Nephron (organoid): ENCODE data around the gene MMD.

ENCODE experiments used
- H3K27ac Mint-ChIP-seq, 3 experiments: 2 replicates each; pipeline ENCODE4 v1.8.0; 2020; ENCODE audit warnings: mixed read lengths in 3 of 3, mild to moderate bottlenecking in 2 of 3, moderate library complexity in 1 of 3
- H3K27me3 Mint-ChIP-seq: 2 replicates; pipeline ENCODE4 v1.8.0; 2021; ENCODE audit warnings: low read depth, mild to moderate bottlenecking, moderate library complexity, mixed read lengths
- H3K36me3 Mint-ChIP-seq: 2 replicates; pipeline ENCODE4 v1.8.0; 2020; ENCODE audit warnings: low read depth, mixed read lengths
- H3K4me1 Mint-ChIP-seq: 2 replicates; pipeline ENCODE4 v1.8.0; 2020; ENCODE audit warnings: mixed read lengths
- H3K4me3 Mint-ChIP-seq, 3 experiments: 2 replicates each; pipeline ENCODE4 v1.8.0; 2020; ENCODE audit warnings: mild to moderate bottlenecking in 3 of 3, mixed read lengths in 3 of 3, moderate library complexity in 2 of 3
- H3K9me3 Mint-ChIP-seq: 2 replicates; pipeline ENCODE4 v1.8.0; 2020; ENCODE audit warnings: mixed read lengths
- TF ChIP-seq, protein P1 (sequence below), 3 experiments: fragments of 200-600 bp; sonication (generic); IDR thresholded peaks; one replicate each; pipeline ENCODE4 v1.5.0; 2021; ENCODE audit warnings: antibody characterized with exemption in 3 of 3; ENCODE audit not compliant: unreplicated experiment in 3 of 3

MMD gene

DNA sequence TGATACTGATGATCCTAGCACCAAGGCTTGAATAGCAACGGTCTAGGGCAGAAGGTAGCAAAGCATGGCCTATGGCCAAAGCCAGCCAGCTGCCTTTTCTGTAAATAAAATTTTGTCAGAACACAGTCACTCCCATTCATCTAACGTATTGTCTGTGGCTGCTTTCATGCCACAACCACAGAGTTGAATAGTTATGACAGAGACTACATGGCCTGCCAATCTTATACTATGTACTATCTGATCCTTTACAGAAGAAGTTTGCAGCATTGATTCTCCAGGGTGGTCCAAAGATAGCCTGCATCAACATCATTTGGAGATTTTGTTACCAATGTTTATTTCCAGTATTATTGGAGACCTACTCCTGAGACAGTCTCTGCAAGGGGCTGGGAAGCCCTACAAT lies 19.9 kb upstream of the MMD start:
- TF ChIP-seq, protein P1, sequence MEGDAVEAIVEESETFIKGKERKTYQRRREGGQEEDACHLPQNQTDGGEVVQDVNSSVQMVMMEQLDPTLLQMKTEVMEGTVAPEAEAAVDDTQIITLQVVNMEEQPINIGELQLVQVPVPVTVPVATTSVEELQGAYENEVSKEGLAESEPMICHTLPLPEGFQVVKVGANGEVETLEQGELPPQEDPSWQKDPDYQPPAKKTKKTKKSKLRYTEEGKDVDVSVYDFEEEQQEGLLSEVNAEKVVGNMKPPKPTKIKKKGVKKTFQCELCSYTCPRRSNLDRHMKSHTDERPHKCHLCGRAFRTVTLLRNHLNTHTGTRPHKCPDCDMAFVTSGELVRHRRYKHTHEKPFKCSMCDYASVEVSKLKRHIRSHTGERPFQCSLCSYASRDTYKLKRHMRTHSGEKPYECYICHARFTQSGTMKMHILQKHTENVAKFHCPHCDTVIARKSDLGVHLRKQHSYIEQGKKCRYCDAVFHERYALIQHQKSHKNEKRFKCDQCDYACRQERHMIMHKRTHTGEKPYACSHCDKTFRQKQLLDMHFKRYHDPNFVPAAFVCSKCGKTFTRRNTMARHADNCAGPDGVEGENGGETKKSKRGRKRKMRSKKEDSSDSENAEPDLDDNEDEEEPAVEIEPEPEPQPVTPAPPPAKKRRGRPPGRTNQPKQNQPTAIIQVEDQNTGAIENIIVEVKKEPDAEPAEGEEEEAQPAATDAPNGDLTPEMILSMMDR (IDR thresholded peaks at IDR 0.05; ENCODE audit: unreplicated experiment in 3 of 3), result no peak
- no peak overlapping the region for H3K27ac Mint-ChIP-seq
- H3K9me3 Mint-ChIP-seq, result no peaks in the 10 kb centered on the region
- peaks cover 44% of the 10 kb centered on the region for H3K4me1 Mint-ChIP-seq
- no peaks in the 10 kb centered on the region for H3K27me3 Mint-ChIP-seq
- no peak overlapping the region for H3K4me3 Mint-ChIP-seq
- H3K36me3 Mint-ChIP-seq, result no peaks in the 10 kb centered on the region

GRCh38 chr17:55440391-55440790 lies 18.8 kb upstream of the MMD start:
- Mint-ChIP-seq H3K36me3 (no peaks in the 10 kb centered on the region), H3K4me1 (peaks cover 42% of the 10 kb centered on the region), H3K4me3 (no peak overlapping the region), H3K27me3 (no peaks in the 10 kb centered on the region), H3K27ac (no peak overlapping the region), H3K9me3 (no peaks in the 10 kb centered on the region)
- TF ChIP-seq, protein P1 (IDR thresholded peaks at IDR 0.05; ENCODE audit: unreplicated experiment in 3 of 3), result no peak

DNA sequence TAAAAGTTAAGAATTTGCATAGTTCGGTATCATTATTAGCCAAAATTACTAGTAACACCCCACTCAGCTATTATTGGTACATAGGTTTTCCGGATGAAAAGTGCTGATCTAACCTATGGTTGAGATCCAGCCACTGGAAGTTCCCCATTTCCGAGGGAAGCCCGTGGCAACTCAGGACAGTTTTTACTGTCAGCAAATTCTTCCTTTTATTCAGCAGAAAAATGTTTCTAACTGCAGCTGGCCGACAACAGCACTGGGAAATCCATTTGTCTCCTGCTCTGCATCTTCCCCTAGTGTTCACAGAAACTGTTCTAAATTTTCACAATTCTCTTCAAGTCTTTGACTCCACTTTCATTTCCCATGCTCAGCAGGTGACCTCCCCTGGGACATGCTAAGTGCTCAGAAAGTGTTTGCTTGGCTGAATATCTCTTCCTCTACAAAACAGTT lies 15.5 kb upstream of the MMD start:
- no peaks in the 10 kb centered on the region for H3K36me3 Mint-ChIP-seq
- H3K27me3 Mint-ChIP-seq, result peaks cover 3% of the 10 kb centered on the region
- H3K27ac Mint-ChIP-seq, result peak overlapping the region in 1 of 3 experiments; percentile 36
- H3K4me3 Mint-ChIP-seq, result no peak overlapping the region
- no peaks in the 10 kb centered on the region for H3K9me3 Mint-ChIP-seq
- H3K4me1 Mint-ChIP-seq, result peaks cover 29% of the 10 kb centered on the region
- TF ChIP-seq, protein P1 (IDR thresholded peaks at IDR 0.05; ENCODE audit: unreplicated experiment in 3 of 3), result no peak

DNA sequence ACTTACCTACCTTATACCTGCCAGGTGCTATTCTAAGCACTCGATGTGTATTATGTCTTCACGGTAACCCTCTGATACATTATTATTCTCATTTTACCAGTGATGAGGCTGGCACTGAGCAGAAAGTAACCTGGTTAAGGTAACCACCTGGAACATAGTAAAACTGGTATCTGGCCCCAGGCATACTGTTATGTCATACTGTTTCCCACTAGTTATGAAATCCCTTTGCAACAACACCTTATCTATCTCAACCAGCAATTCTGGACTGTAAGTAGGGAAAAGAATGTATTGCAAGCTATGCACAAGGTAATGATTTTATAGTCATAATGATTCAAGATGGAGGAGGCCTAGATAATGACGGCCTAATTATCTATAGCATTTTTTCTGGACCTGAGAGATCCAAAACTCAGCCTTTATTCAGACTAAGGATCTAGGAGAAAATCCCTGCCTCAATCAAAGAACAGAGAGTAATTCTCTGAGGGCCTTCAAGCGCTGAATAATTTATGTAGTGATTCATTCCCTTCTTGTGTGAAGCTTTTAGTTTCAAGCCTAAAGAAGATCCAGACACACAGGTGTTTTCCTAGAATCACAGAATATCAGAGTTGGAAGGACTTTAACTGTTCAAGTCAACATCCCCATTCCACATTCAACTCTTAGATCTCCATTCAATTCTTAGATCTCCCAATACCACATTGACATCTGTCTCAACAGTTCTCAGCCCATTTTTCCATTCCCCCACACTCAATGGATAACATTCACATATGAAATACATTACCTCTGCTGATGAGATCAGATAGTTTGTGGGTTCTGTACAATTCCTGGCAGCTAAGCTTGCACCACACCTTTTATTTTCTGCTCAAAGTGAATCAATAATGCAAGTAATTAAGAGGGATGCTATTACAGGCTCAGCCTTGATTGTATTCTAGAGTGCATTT lies 14.9 kb upstream of the MMD start:
- TF ChIP-seq, protein P1 (IDR thresholded peaks at IDR 0.05; ENCODE audit: unreplicated experiment in 3 of 3), result no peak
- H3K4me3 Mint-ChIP-seq, result no peak overlapping the region
- peaks cover 23% of the 10 kb centered on the region for H3K4me1 Mint-ChIP-seq
- peaks cover 3% of the 10 kb centered on the region for H3K27me3 Mint-ChIP-seq
- no peaks in the 10 kb centered on the region for H3K9me3 Mint-ChIP-seq
- no peaks in the 10 kb centered on the region for H3K36me3 Mint-ChIP-seq
- H3K27ac Mint-ChIP-seq, result no peak overlapping the region

- TF ChIP-seq, protein P1 (IDR thresholded peaks at IDR 0.05; ENCODE audit: unreplicated experiment in 3 of 3), result no peak
- H3K4me1 Mint-ChIP-seq, result peaks cover 27% of the 10 kb centered on the region
- no peaks in the 10 kb centered on the region for H3K9me3 Mint-ChIP-seq
- no peak overlapping the region for H3K27ac Mint-ChIP-seq
- H3K4me3 Mint-ChIP-seq, result no peak overlapping the region
- peaks cover 3% of the 10 kb centered on the region for H3K27me3 Mint-ChIP-seq
- H3K36me3 Mint-ChIP-seq, result no peaks in the 10 kb centered on the region
Observed at GRCh38 chr17:55435408-55435807, 13.8 kb upstream of the MMD start.

DNA sequence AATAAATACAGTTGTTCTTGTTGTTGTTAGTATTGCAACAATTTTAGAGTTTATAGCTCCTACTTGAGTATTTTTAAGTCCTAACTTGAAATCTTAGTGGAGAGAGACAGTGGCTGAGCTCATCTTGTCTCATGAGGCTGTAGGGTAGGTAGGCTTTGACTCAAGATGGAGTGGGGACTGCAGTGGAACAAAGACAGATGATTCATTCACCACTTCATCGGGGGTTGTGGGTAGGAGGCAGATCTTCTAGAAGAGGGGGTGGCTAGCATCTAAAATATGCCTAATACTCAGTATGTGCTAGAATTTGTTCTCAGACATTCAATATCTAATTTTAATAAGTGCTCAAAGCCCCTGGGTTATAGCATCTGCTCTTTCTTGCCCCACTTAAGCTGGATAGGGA lies 13.1 kb upstream of the MMD start:
- Mint-ChIP-seq H3K27me3 (peaks cover 3% of the 10 kb centered on the region), H3K36me3 (no peaks in the 10 kb centered on the region), H3K27ac (no peak overlapping the region), H3K4me3 (no peak overlapping the region), H3K4me1 (peaks cover 23% of the 10 kb centered on the region), H3K9me3 (no peaks in the 10 kb centered on the region)
- TF ChIP-seq, protein P1 (IDR thresholded peaks at IDR 0.05; ENCODE audit: unreplicated experiment in 3 of 3), result no peak
